ENCODE results near the gene CEBPZOS. TPM values are rescaled to one million over a fixed set of nuclear protein-coding genes. Genes with fewer than 3 reads are reported as not detected.

CEBPZOS gene
- 16.5 TPM in 2 replicates for total RNA-seq

DNA sequence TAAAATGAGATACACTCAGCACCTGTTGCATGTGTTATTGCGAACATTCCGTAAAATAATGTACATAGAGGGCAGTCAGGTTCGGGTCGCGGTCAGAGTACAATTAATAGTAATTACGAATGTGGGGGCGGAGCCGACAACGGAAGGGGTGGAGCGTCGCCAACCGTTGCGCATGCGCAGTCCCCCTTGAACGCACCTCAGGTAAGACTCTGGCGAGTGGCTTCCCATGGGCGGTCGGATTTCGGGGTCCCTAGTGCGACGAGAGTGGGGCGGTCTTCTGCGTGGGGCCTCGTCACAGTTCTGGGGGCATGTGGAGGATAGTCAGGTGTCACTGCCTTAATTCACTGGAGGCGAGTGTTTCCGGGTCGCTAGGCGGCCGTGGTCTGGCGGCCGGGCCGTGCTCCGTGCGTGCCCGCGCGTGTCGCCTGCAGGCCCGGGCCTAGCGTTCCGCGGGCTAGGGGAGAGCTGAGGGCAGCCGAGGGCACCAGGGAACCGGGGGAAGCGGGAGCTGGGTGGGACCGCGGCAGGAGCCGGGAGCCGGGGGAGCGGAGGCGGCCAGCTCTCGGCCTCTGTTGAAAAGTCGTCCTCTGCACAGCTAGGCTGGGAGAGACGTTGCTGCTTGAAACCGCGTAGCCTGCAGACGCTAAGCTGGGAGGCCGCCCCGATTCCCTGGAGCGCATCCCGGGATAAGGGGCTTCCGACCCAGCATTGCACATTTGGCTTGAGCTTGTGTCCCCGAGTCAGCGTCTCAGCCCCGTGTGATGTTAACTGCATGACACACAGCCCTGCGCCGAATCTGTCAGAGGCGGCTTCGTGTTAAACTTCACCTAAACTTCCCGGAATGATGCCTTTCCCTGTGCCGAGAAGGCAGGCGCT is at the start of gene CEBPZOS:
Gene CEBPZOS, plus strand, starts transcription at position 177 of the 876 bp plus-strand sequence. CDS start 3,209 bp downstream, outside the sequence.

DNA sequence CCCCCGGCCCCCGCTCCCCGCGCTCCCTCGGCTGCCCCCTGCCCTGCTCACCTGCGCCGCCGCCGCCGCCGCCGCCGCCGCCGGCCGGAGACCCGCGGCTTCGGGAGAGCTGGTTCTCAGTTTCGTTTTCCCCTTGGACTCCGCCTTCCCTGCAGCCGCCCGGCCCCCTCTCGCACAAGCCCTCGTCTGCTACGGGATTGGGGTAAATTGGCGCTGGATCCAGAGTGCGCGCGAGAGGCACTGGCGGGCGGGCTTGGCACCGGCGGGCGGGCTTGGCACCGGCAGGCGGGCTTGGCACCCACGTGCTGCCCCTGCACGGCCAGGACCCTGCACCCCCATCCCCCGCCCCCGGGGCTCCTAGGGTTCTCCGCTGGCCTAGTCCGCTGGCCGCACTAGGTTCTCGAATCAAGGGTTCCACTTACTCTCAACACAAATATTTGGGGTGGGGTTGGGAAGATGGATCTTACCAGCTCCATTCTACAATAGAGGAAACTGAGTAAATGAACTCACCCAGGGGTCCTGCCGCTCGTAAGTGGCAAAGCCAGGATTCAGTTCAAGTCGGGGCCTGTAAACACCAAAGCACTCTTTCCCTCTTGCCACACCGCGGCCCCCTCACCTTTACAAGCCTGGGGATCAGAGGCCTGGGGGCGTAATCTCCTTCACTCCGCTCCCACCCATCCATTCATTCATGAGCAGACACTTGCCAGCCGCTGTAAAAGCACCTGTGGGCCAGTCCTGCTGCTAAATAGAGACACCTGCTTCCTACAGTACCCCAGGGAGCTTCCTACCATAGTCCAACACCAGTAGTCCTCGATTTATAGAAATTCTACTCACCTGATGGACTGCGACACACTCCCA is 39.2 kb upstream of the CEBPZOS start, which contains the start of gene EIF2AK2:
Gene EIF2AK2, minus strand, starts transcription at position 124 of the 858 bp plus-strand sequence. CDS start 9,174 bp downstream, outside the sequence.

DNA sequence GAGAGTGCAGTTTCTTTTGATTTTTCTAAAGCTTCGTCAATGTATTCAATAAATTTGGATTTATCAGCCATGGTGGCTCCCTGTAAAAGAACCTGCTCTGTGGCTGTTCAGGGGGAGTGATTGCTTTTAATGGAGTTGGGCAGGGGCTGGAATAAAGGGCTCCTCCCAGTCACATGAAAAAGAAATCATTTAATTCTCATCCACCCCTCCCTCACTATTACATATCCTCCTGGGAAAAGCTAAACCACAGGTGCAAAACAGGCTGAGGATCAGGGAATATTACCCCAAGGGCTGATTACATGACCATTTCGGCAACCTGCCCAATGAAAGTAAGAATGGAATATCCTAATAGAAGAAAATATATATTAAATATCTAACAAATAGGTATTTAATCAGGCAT is 7.7 kb upstream of the CEBPZOS start, which contains the start of gene SULT6B1:
Gene SULT6B1, minus strand, starts transcription at position 101 of the 400 bp plus-strand sequence. Its CDS starts 30 bp downstream, at position 71.

DNA sequence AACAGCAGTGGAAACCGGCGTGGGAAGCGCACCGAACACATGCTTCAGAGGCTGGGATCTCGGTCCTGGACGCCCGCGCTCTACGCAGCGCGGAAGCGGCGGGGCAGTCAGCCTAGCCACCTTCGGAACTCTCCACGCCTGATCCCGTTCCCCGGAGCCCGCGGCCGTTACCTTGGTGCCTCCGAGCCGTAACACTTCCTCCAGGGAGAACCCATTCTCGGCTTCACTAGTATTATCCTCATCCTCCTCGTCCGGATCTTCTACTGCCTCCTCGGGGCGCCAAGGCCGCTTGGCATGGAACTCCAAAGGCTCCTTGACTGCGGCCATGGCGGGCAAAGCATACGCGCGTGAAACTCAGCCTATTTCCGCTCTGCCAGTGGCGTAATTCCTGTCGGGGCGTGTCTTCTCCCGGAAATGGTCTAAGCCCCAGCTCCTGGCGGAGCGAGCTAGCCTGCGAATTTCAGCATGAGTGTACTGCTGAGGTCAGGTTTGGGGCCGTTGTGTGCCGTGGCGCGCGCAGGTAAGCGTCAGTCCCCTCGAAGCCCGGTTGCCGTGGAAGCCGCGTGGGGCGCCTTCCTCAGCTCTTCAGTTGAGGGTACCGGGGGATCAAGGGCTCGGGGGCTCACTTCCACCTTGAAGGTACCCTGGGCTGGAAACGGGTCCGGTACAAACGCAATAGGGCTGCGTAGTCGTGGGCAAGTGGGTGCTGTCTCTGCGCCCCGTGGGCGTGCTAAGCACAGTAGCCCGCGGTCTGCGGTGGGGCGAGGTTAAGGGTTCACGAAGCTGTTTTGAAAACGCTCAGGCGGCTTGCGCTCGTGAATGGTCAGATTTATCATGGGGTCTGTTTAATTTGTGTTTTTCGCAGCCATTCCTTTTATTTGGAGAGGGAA is 35.2 kb downstream of the CEBPZOS start, which contains the start of the genes CEBPZ and NDUFAF7:
Gene CEBPZ, minus strand, starts transcription at position 356 of the 890 bp plus-strand sequence. Its CDS starts 29 bp downstream, at position 327.
Gene NDUFAF7, plus strand, starts transcription at position 418 of the 890 bp plus-strand sequence. Its CDS starts 48 bp downstream, at position 466.

Other genes with a start within 250 kb of the CEBPZOS start
- gene STRN, start 230.0 kb upstream of the CEBPZOS start, total RNA-seq: 5.1 and 6.4 TPM in 2 replicates
- gene HEATR5B, start 112.1 kb upstream of the CEBPZOS start, total RNA-seq: 10.0 and 10.6 TPM in 2 replicates
- 4.8 and 6.7 TPM in 2 replicates for gene GPATCH11, start 112.0 kb upstream of the CEBPZOS start, total RNA-seq
- gene EIF2AK2, start 39.5 kb upstream of the CEBPZOS start, total RNA-seq: 15.1 and 16.6 TPM in 2 replicates
- gene SULT6B1, start 7.8 kb upstream of the CEBPZOS start, total RNA-seq: not detected in 2 replicates
- gene CEBPZ, start 35.1 kb downstream of the CEBPZOS start, total RNA-seq: 19.3 and 24.9 TPM in 2 replicates
- gene NDUFAF7, start 35.2 kb downstream of the CEBPZOS start, total RNA-seq: 10.6 and 12.3 TPM in 2 replicates
- gene PRKD3, start 128.3 kb downstream of the CEBPZOS start, total RNA-seq: 22.6 and 31.1 TPM in 2 replicates
- gene QPCT, start 148.1 kb downstream of the CEBPZOS start, total RNA-seq: 1.0 and 1.5 TPM in 2 replicates